OCI-LY7 (cell line): ENCODE measurements around the gene ENOX1. TPM values are rescaled to one million over a fixed set of nuclear protein-coding genes. Genes with fewer than 3 reads are reported as not detected.

Experiments
- BruUV-seq: library from RNA; stranded (reverse); fragments of 400-500 nt; replicated peaks from 2 replicates; lab custom pipeline; 2021; lab: Mats Ljungman, UMichigan
- CTCF ChIA-PET: fragments of 300-600 bp; sonication (Branson Sonifier 250); formaldehyde crosslinking; loops from one replicate; lab custom pipeline; 2022; ENCODE audit warnings: antibody characterized with exemption; ENCODE audit not compliant: unreplicated experiment; lab: Charles Lee
- POLR2A ChIA-PET: fragments of 300-600 bp; sonication (Branson Sonifier 250); formaldehyde crosslinking; loops from one replicate; lab custom pipeline; 2022; ENCODE audit warnings: antibody characterized with exemption; lab: Charles Lee
- DNase-seq: peaks from one replicate; pipeline ENCODE4 v3.0.0-alpha.2; 2015; ENCODE audit warnings: low spot score
- H2AFZ ChIP-seq: fragments of 200-600 bp; sonication (generic), shearing (Covaris generic); 2 replicates; pipeline ENCODE4 v1.6.1; 2014; ENCODE audit warnings: mild to moderate bottlenecking, antibody characterized with exemption, low read length, moderate library complexity
- H3K27ac ChIP-seq: fragments of 200-600 bp; sonication (generic); 2 replicates; pipeline ENCODE4 v1.5.1; 2014; ENCODE audit warnings: mixed run types, low read depth, mild to moderate bottlenecking, moderate library complexity, low read length, inconsistent platforms; ENCODE audit not compliant: poor library complexity, severe bottlenecking
- H3K36me3 ChIP-seq: fragments of 200-600 bp; sonication (generic); 2 replicates; pipeline ENCODE4 v1.6.1; 2014; ENCODE audit warnings: mild to moderate bottlenecking, antibody characterized with exemption, low read length, moderate library complexity, mixed read lengths; ENCODE audit not compliant: insufficient read depth
- H3K4me1 ChIP-seq: fragments of 200-600 bp; sonication (generic); 2 replicates; pipeline ENCODE4 v1.5.1; 2014; ENCODE audit warnings: mild to moderate bottlenecking, low read length; ENCODE audit not compliant: insufficient read depth, poor library complexity, severe bottlenecking
- H3K4me2 ChIP-seq: fragments of 200-600 bp; sonication (generic); 2 replicates; pipeline ENCODE4 v1.6.1; 2014; ENCODE audit warnings: mild to moderate bottlenecking, low read length
- H3K4me3 ChIP-seq: fragments of 200-600 bp; sonication (generic); 2 replicates; pipeline ENCODE4 v1.5.1; 2014; ENCODE audit warnings: mild to moderate bottlenecking, low read depth, low read length; ENCODE audit not compliant: poor library complexity, severe bottlenecking
- H3K79me2 ChIP-seq: fragments of 200-600 bp; sonication (generic); 2 replicates; pipeline ENCODE4 v1.6.1; 2016; ENCODE audit warnings: low read depth, mild to moderate bottlenecking, low read length, moderate library complexity, mixed read lengths; ENCODE audit not compliant: insufficient read depth
- H3K9me2 ChIP-seq: fragments of 200-600 bp; sonication (generic); 2 replicates; pipeline ENCODE4 v1.6.1; 2016; ENCODE audit warnings: mild to moderate bottlenecking, low read length, mixed read lengths; ENCODE audit not compliant: insufficient read depth
- H3K9me3 ChIP-seq: fragments of 200-600 bp; sonication (generic); 2 replicates; pipeline ENCODE4 v1.6.1; 2014; ENCODE audit warnings: mild to moderate bottlenecking, mixed run types, low read length, mixed read lengths
- H4K20me1 ChIP-seq: fragments of 200-600 bp; sonication (generic); 2 replicates; pipeline ENCODE4 v1.6.1; 2014; ENCODE audit warnings: mild to moderate bottlenecking, antibody characterized with exemption, low read length, moderate library complexity, mixed read lengths; ENCODE audit not compliant: insufficient read depth
- CTCF ChIP-seq: fragments of 200-600 bp; sonication (generic); conservative IDR thresholded peaks from 2 replicates; pipeline ENCODE4 v1.5.1; 2014; ENCODE audit warnings: mild to moderate bottlenecking, antibody characterized with exemption, low read length, moderate library complexity, mixed read lengths
- EZH2phosphoT487 ChIP-seq: fragments of 200-600 bp; sonication (generic); IDR thresholded peaks from 2 replicates; pipeline ENCODE4 v1.6.1; 2018; ENCODE audit warnings: low read depth, borderline replicate concordance, mild to moderate bottlenecking, mixed run types, antibody characterized with exemption, low read length, moderate library complexity, mixed read lengths
- intact Hi-C: fragments of 100-400 bp; cut with micrococcal nuclease; formaldehyde crosslinking; loops from one replicate; pipeline ENCODE4 v1.10.0; 2022; ENCODE audit not compliant: unreplicated experiment
- total RNA-seq, 2 experiments: library from RNA; depleted of rRNA in 1 of 2; stranded (reverse); fragments of >200 nt in 1 of 2; shearing (Covaris generic) in 1 of 2; gene quantifications; 2 replicates each; pipeline ENCODE4 v1.2.3, GENCODE V29; 2014 to 2022

The ENOX1 gene
- total RNA-seq, 2 experiments from 2014 or later: 0.03 TPM; not detected in 1

GRCh38 chr13:43390619-43391018 is 396.2 kb downstream of the ENOX1 start:
- Histone ChIP-seq H3K4me2 (no peak overlapping the region), H4K20me1 (no peaks in the 10 kb centered on the region), H3K4me3 (no peak overlapping the region), H3K9me2 (no peaks in the 10 kb centered on the region), H3K27ac (no peak overlapping the region), H3K9me3 (no peaks in the 10 kb centered on the region), H3K36me3 (no peaks in the 10 kb centered on the region), H3K79me2 (no peaks in the 10 kb centered on the region), H3K4me1 (no peaks in the 10 kb centered on the region), H2AFZ (no peak overlapping the region)
- no peak for DNase-seq
- BruUV-seq: no TSS peak
- intact Hi-C loops: no loop called here
- POLR2A ChIA-PET: no interaction called here
- CTCF ChIA-PET: no interaction called here
- TF ChIP-seq CTCF (no peak), EZH2phosphoT487 (no peak)

- H3K27ac ChIP-seq: no peak overlapping the region
- no peaks in the 10 kb centered on the region for H3K4me1 ChIP-seq
- CTCF ChIA-PET: no interaction called here
- no peak overlapping the region for H2AFZ ChIP-seq
- no peak for DNase-seq
- H3K36me3 ChIP-seq: no peaks in the 10 kb centered on the region
- H3K4me2 ChIP-seq: no peak overlapping the region
- TF ChIP-seq EZH2phosphoT487 (no peak), CTCF (no peak)
- H4K20me1 ChIP-seq: no peaks in the 10 kb centered on the region
- intact Hi-C loops: no loop called here
- BruUV-seq: no TSS peak
- H3K9me3 ChIP-seq: no peaks in the 10 kb centered on the region
- POLR2A ChIA-PET: no interaction called here
- no peaks in the 10 kb centered on the region for H3K9me2 ChIP-seq
- no peak overlapping the region for H3K4me3 ChIP-seq
- H3K79me2 ChIP-seq: no peaks in the 10 kb centered on the region
These were observed 396.8 kb downstream of the ENOX1 start for GRCh38 chr13:43389983-43390382.

GRCh38 chr13:43389573-43389972 is 397.2 kb downstream of the ENOX1 start:
- BruUV-seq: no TSS peak
- ChIA-PET CTCF (no interaction called here), POLR2A (no interaction called here)

More at GRCh38 chr13:43389573-43389972, 397.2 kb downstream of the ENOX1 start:
- H3K9me2 ChIP-seq: no peaks in the 10 kb centered on the region
- no peaks in the 10 kb centered on the region for H4K20me1 ChIP-seq
- H3K36me3 ChIP-seq: no peaks in the 10 kb centered on the region
- H3K4me2 ChIP-seq: no peak overlapping the region
- no peaks in the 10 kb centered on the region for H3K79me2 ChIP-seq
- no peaks in the 10 kb centered on the region for H3K4me1 ChIP-seq
- intact Hi-C loops: no loop called here
- H2AFZ ChIP-seq: no peak overlapping the region
- DNase-seq: no peak
- no peak overlapping the region for H3K4me3 ChIP-seq
- no peaks in the 10 kb centered on the region for H3K9me3 ChIP-seq
- H3K27ac ChIP-seq: no peak overlapping the region
- TF ChIP-seq CTCF: no peak
- TF ChIP-seq EZH2phosphoT487: no peak
